Muscle layer of colon (tissue), 2 donors: ENCODE measurements around the gene TRAF3IP3.

Experiments
- H3K27ac ChIP-seq: one replicate; pipeline ENCODE4 v1.7.0; 2013; ENCODE audit warnings: low read depth, mild to moderate bottlenecking, low read length, moderate library complexity
- H3K27me3 ChIP-seq, 2 donors: one replicate each; pipeline ENCODE4 v1.7.0; 2013; ENCODE audit warnings: low read length in 2 of 2, mild to moderate bottlenecking in 2 of 2; ENCODE audit not compliant: insufficient read depth in 2 of 2, control insufficient read depth in 1 of 2
- H3K36me3 ChIP-seq: one replicate; pipeline ENCODE4 v1.7.0; 2013; ENCODE audit warnings: mild to moderate bottlenecking, low read length; ENCODE audit not compliant: insufficient read depth
- H3K4me1 ChIP-seq: one replicate; pipeline ENCODE4 v1.7.0; 2013; ENCODE audit warnings: mild to moderate bottlenecking, low read length; ENCODE audit not compliant: insufficient read depth
- H3K4me3 ChIP-seq, 2 donors: one replicate each; pipeline ENCODE4 v1.7.0; 2013; ENCODE audit warnings: low read length in 2 of 2, low read depth in 1 of 2, mild to moderate bottlenecking in 1 of 2, moderate library complexity in 1 of 2
- H3K9ac ChIP-seq: one replicate; pipeline ENCODE4 v1.7.0; 2013; ENCODE audit warnings: low read length
- H3K9me3 ChIP-seq: one replicate; pipeline ENCODE4 v1.7.0; 2013; ENCODE audit warnings: mild to moderate bottlenecking, low read length
- donor health status: abdominal sarcoma.
- donor health status: Adenocarcinoma of cecum.

The TRAF3IP3 gene, protein sequence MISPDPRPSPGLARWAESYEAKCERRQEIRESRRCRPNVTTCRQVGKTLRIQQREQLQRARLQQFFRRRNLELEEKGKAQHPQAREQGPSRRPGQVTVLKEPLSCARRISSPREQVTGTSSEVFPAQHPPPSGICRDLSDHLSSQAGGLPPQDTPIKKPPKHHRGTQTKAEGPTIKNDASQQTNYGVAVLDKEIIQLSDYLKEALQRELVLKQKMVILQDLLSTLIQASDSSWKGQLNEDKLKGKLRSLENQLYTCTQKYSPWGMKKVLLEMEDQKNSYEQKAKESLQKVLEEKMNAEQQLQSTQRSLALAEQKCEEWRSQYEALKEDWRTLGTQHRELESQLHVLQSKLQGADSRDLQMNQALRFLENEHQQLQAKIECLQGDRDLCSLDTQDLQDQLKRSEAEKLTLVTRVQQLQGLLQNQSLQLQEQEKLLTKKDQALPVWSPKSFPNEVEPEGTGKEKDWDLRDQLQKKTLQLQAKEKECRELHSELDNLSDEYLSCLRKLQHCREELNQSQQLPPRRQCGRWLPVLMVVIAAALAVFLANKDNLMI

DNA sequence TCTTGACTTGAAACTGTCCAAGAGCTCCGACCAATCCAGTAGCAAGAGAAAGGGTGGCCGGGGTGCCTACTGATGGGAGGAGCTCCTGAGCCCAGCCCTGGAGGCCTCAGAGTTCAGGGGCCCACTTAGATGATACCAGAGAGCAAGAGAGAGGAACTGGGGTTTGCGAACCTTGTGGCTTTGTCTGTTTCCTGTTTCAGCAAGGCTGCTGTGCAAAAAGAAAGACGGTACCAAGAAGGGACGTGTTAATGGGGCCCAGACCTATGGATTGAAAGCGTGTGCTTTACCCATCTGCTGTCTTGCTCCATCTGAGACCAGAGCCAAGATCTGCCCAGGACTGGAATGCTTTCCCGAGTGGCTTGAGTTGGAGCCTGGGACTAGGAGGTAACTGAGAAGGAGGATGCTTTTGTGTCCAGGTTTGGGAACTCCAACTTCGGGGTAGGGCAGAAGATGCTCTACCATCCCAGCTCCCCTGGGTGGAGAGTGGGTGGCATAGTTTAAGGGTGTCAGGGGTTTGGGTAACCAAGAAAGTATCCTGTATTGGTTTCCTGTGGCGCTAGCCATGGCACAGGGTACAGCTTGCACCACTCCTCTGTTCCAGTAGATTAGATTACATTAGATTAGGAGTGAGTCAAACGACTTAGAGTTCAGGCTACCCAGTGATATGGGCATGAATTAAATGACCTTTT is at the start of gene TRAF3IP3:
Gene TRAF3IP3 (plus strand): TSS at position 128 of the 689 bp plus-strand sequence. CDS start 3,987 bp downstream, outside the sequence.
- H3K9me3 ChIP-seq = no peaks in the 10 kb centered on the region
- no peak within 1 kb of the TSS for H3K9ac ChIP-seq
- H3K36me3 ChIP-seq = no peaks in the 10 kb centered on the region
- no peak within 1 kb of the TSS for H3K4me3 ChIP-seq
- no peaks in the 10 kb centered on the region for H3K27me3 ChIP-seq
- H3K27ac ChIP-seq = no peak within 1 kb of the TSS
- H3K4me1 ChIP-seq = no peaks in the 10 kb centered on the region

DNA sequence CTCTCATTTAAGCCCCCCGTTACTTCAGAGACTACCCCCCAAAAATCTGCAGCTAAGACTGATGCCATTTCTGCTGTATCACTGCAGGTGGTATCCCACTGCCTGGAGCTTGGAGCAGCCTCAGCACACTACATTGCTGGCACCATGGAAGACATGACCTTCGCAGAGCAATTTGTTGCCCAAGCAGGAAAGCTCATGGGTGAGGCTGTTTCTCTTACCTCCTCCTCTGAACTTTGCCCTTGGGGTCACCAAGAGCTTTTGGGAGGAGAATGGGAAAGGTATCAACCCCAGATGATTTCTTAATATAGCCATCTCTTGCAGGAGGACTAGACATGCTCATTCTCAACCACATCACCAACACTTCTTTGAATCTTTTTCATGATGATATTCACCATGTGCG is 49.2 kb upstream of the TRAF3IP3 start:
- no peak overlapping the region for H3K9ac ChIP-seq
- H3K36me3 ChIP-seq = no peaks in the 10 kb centered on the region
- no peaks in the 10 kb centered on the region for H3K4me1 ChIP-seq
- no peaks in the 10 kb centered on the region for H3K27me3 ChIP-seq
- no peaks in the 10 kb centered on the region for H3K9me3 ChIP-seq
- no peak overlapping the region for H3K4me3 ChIP-seq
- no peak overlapping the region for H3K27ac ChIP-seq

DNA sequence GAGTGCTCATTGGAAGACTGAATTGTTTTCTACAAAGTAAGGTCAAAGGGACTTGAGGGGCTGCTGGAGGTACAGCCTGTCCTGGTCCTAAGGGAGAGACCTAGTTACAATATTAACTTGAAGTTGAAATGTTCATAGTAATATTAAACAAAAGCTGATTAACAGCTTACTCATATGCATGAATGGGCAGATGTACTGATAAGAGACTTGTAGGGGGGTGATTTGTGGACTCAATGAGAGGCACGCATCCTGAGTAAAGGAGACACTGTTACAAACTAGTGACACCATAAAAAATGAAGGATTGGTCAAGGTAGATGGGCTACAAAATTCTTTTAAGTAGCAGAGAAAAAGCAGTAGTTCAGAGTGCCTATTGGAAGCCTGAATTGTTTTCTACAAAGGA is 48.5 kb upstream of the TRAF3IP3 start:
- Histone ChIP-seq H3K9me3 (no peaks in the 10 kb centered on the region), H3K4me1 (no peaks in the 10 kb centered on the region), H3K27me3 (no peaks in the 10 kb centered on the region), H3K36me3 (no peaks in the 10 kb centered on the region), H3K9ac (no peak overlapping the region), H3K27ac (no peak overlapping the region), H3K4me3 (no peak overlapping the region)

DNA sequence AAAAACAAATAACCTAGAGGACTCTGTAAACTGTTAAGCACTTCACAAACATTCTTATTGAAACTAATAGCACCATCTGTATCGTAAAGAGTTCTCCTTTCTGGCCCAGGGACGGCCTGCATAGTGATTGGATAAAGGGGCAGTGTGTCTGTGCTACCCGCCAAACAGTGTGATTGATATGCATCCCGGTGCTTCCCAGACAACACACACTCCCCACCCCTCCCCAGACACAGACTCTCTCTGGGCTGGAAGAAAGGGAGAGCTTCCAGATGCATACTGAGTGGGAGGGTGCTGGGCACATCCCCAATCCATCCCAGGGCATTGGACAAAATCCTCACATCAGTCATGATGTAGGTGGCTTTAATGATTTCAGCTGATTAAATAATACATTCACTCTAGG is 47.6 kb upstream of the TRAF3IP3 start:
- H3K9ac ChIP-seq = no peak overlapping the region
- H3K4me3 ChIP-seq = no peak overlapping the region
- no peak overlapping the region for H3K27ac ChIP-seq
- H3K27me3 ChIP-seq = no peaks in the 10 kb centered on the region
- H3K9me3 ChIP-seq = no peaks in the 10 kb centered on the region
- H3K4me1 ChIP-seq = no peaks in the 10 kb centered on the region
- H3K36me3 ChIP-seq = no peaks in the 10 kb centered on the region

DNA sequence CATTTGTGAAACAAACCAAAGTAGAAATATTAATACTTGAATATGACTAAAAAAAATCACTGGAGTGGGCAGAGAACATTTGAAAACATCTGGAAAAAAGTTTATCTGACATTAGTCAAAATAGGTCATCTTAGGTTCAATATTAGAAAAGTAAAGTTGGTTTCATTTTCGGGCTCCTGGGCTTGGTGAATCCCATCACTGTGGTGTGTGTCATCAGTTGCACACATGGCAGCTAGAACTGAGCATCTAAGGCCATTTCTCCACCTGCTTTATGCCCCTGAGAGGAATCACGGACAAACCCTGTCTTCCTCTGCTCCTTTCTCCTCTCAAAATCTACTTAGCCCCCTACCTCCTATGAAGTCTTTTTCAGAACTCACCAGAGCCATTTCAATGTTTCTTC is 45.8 kb upstream of the TRAF3IP3 start:
- Histone ChIP-seq H3K27ac (no peak overlapping the region), H3K27me3 (no peaks in the 10 kb centered on the region), H3K4me1 (no peaks in the 10 kb centered on the region), H3K9ac (no peak overlapping the region), H3K36me3 (no peaks in the 10 kb centered on the region), H3K4me3 (no peak overlapping the region), H3K9me3 (no peaks in the 10 kb centered on the region)

DNA sequence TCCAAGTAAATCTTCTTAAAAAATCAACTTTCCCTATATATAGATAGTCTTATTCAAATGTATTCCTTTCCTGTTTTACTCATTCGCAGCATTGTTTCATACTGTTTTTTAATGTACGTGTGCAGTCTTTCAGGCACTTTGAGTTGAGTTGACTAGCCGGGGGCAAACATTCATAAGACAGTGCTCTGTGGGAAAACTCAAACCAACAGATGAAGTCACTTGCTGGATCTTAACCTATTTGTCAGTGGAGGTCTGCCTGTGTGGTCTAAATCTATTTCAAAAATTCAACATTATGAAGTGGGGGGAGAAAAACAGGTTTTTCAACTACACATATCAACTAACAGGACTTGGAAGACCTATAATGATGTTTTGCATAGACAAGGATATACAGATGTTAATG is 45.0 kb upstream of the TRAF3IP3 start:
- Histone ChIP-seq H3K27ac (no peak overlapping the region), H3K36me3 (no peaks in the 10 kb centered on the region), H3K4me3 (no peak overlapping the region), H3K9me3 (no peaks in the 10 kb centered on the region), H3K27me3 (no peaks in the 10 kb centered on the region), H3K4me1 (no peaks in the 10 kb centered on the region), H3K9ac (no peak overlapping the region)

DNA sequence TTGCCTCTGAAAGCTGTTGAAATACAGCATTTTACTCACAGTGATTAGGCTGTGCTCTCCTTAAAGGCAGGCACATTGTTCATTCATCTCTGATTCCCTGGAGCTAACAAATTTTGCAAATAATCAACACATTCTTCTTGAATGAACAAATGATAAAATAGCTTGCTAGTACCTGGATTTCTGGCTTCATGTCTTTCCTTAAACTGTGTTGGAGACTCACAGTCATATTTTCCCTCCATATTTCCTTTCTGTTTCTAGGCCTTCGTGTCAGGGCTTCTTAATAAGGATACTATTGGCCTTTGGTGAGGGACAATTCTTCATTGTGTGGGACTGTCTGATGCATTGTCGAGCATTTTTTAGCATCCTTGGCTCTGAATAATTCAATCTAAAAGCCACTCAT is 41.5 kb upstream of the TRAF3IP3 start:
- no peaks in the 10 kb centered on the region for H3K9me3 ChIP-seq
- no peaks in the 10 kb centered on the region for H3K27me3 ChIP-seq
- no peaks in the 10 kb centered on the region for H3K36me3 ChIP-seq
- no peaks in the 10 kb centered on the region for H3K4me1 ChIP-seq
- H3K4me3 ChIP-seq = no peak overlapping the region
- H3K27ac ChIP-seq = no peak overlapping the region
- H3K9ac ChIP-seq = no peak overlapping the region

DNA sequence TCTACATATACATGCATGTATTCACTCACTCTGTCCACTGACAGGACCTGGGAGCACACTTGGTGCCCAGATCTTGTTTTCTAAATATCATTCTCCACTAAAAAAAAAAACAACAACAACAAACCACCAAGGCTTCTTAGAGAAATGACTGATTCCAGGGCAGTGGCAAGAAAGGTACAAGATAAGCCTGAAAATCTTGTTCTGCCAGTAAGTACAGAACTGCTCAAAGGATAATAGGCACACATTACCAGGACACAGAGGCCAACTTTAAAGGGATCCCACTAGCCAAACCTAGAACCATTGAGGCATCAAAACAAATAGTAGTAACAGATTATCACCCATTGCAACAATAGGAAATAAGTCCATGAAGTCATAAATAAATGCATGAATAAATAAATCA is 40.5 kb upstream of the TRAF3IP3 start:
- H3K27ac ChIP-seq = no peak overlapping the region
- H3K9me3 ChIP-seq = no peaks in the 10 kb centered on the region
- no peak overlapping the region for H3K4me3 ChIP-seq
- no peak overlapping the region for H3K9ac ChIP-seq
- H3K27me3 ChIP-seq = no peaks in the 10 kb centered on the region
- no peaks in the 10 kb centered on the region for H3K4me1 ChIP-seq
- H3K36me3 ChIP-seq = no peaks in the 10 kb centered on the region

DNA sequence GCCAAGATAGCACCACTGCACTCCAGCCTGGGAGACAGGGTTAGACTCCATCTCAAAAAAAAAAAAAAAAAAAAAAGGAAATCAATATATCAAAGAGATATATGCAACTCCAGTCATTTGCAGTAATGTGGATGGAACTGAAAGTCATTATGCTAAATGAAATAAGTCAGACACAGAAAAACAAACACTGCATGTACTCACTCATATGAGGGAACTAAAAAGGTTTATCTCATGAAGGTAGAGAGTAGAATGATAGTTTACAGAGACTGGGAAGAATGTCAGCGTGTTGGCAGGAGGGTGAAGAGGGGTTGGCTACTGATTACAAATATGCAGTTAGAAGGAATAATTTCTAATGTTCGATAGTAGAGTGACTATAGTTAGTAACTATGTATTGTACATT is 38.0 kb upstream of the TRAF3IP3 start:
- Histone ChIP-seq H3K27ac (no peak overlapping the region), H3K9ac (no peak overlapping the region), H3K4me3 (no peak overlapping the region), H3K9me3 (no peaks in the 10 kb centered on the region), H3K4me1 (no peaks in the 10 kb centered on the region), H3K36me3 (no peaks in the 10 kb centered on the region), H3K27me3 (no peaks in the 10 kb centered on the region)

DNA sequence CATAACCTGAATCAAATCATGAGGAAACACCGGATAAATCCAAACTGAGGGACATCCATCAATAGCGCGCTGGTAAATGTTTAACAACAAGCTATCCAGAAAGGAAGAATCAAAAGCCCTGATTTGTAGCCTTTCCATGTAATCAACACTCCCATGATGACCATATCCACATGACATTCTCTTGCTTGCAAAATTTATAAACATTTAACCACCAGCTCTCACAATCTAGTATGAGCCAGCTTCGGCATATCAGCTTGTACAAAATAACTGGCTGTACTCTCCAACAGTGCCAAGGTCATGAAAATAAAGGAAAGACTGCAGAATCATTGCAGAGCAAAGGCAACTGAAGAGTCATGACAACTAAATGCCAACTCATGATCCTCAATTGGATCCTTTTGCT is 35.5 kb upstream of the TRAF3IP3 start:
- no peak overlapping the region for H3K27ac ChIP-seq

DNA sequence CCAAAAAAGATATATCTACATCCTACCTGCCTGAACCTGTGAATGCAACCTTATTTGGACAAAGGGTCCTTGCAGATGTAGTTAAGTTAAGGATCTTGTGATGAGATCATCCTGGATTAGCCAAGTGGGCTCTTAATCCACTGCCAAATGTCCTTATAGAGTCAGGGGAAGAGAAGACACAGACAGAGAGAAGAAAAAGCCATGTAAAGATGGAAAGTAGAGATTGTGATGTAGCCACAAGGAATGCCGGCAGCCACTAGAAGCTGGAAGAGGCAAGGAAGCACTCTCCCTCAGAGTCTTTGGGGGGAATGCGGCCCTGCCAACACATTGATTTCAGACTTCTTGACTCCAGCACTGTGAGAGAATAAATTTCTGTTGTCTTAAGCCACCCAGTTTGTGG is 35.0 kb upstream of the TRAF3IP3 start:
- no peaks in the 10 kb centered on the region for H3K9me3 ChIP-seq
- no peaks in the 10 kb centered on the region for H3K27me3 ChIP-seq
- H3K36me3 ChIP-seq = no peaks in the 10 kb centered on the region
- no peak overlapping the region for H3K4me3 ChIP-seq
- no peak overlapping the region for H3K27ac ChIP-seq
- H3K4me1 ChIP-seq = no peaks in the 10 kb centered on the region
- no peak overlapping the region for H3K9ac ChIP-seq

More for the DNA sequence above, 35.5 kb upstream of the TRAF3IP3 start:
- Histone ChIP-seq H3K4me1 (no peaks in the 10 kb centered on the region), H3K4me3 (no peak overlapping the region), H3K27me3 (no peaks in the 10 kb centered on the region), H3K9ac (no peak overlapping the region), H3K36me3 (no peaks in the 10 kb centered on the region), H3K9me3 (no peaks in the 10 kb centered on the region)
